Measurements from ENCODE around the gene MEI1.

MEI1 gene

DNA sequence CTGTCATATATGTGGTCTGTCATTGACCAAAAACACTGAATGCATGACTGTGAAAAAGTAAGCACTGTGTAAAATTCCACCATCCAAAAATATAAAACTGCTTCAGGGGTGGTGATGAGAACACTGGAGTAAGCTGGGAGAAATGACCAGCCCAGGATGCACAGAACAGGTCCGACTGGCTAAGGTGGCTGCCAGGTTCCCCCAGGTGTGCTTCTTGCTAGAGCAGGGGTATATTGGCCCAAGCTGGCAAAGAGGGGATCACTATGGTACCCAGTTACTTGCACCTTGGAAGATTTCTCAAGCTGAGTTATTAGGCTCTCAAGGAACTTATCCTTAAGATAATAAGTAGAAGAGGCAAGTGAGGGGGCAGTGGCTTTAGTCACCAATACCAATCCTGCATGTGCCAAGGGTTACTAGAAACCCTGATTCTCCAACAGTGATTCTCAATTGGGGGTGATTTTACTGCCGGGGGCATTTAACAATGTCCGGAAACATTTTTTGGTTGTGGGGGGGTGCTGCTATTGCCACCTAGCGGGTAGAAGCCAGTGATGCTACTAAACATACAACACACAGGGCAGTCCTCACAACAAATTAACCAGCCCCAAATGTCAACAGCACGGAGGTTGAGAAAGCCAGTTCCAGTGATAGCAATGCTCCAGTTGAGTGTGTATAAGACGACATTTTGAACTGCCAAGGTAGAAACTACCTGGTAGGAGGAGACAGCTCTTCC, 26.4 kb upstream of the MEI1 start:
- Histone ChIP-seq H3K9me3 (ENCODE audit: control insufficient read depth, insufficient read depth, low read length) (no peaks in the 10 kb centered on the region), H3K79me2 (ENCODE audit: control insufficient read depth, low read length) (peaks cover 59% of the 10 kb centered on the region), H3K4me2 (ENCODE audit: low read length) (no peak overlapping the region), H3K9me2 (replicated peaks; ENCODE audit: control insufficient read depth, low read length) (no peaks in the 10 kb centered on the region), H3K27ac (ENCODE audit: low read depth, low read length) (0 out of 2 replicates have a peak overlapping the region, but pooled peaks have one; percentile 7), H3K36me3 (ENCODE audit: control insufficient read depth, low read length) (peaks cover 60% of the 10 kb centered on the region), H3K27me3 (ENCODE audit: control insufficient read depth, low read length) (no peaks in the 10 kb centered on the region), H3K4me3 (ENCODE audit: low read length) (no peak overlapping the region), H4K20me1 (ENCODE audit: control insufficient read depth, insufficient read depth, low read depth, low read length) (0 out of 2 replicates have a peak, but pooled peaks cover 3% of the 10 kb centered on the region), H3K4me1 (ENCODE audit: control insufficient read depth, low read length) (peaks cover under 1% of the 10 kb centered on the region; the same call in 1 of the 2 replicates), H3F3A (ENCODE audit: control insufficient read depth, insufficient read depth) (peaks cover 8% of the 10 kb centered on the region)
- TF ChIP-seq, protein P1, sequence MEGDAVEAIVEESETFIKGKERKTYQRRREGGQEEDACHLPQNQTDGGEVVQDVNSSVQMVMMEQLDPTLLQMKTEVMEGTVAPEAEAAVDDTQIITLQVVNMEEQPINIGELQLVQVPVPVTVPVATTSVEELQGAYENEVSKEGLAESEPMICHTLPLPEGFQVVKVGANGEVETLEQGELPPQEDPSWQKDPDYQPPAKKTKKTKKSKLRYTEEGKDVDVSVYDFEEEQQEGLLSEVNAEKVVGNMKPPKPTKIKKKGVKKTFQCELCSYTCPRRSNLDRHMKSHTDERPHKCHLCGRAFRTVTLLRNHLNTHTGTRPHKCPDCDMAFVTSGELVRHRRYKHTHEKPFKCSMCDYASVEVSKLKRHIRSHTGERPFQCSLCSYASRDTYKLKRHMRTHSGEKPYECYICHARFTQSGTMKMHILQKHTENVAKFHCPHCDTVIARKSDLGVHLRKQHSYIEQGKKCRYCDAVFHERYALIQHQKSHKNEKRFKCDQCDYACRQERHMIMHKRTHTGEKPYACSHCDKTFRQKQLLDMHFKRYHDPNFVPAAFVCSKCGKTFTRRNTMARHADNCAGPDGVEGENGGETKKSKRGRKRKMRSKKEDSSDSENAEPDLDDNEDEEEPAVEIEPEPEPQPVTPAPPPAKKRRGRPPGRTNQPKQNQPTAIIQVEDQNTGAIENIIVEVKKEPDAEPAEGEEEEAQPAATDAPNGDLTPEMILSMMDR (IDR thresholded peaks at IDR 0.05; ENCODE audit: low read depth, low read length, poor library complexity, severe bottlenecking), result peak; percentile 79
- no peak for TF ChIP-seq EZH2phosphoT487 (IDR thresholded peaks at IDR 0.05; ENCODE audit: borderline replicate concordance, low read length)

DNA sequence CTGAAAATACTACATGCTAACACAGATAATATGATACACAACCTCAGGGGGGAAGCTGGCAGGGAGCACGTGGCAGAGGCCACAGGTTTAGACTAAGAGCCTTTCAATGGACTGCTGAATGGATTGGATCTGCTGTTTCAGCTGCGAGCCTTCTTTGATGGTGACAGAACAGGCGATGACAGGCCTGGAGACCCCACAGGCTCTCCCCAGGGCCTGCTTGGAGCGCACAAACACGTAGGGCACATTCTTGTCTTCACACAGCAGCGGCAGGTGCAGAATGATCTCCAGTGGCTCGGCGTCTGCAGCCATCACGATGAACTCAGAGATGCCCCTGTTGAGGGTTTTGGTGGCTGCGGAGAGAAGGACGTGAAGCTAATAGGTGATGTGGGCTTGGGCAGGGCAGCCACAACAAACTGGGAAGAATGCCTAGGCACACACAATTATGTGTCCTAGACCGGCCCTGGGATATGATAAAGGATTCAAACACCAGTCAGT, 24.4 kb upstream of the MEI1 start:
- TF ChIP-seq, protein P1 (IDR thresholded peaks at IDR 0.05; ENCODE audit: low read depth, low read length, poor library complexity, severe bottlenecking), result no peak
- no peak for TF ChIP-seq EZH2phosphoT487 (IDR thresholded peaks at IDR 0.05; ENCODE audit: borderline replicate concordance, low read length)

DNA sequence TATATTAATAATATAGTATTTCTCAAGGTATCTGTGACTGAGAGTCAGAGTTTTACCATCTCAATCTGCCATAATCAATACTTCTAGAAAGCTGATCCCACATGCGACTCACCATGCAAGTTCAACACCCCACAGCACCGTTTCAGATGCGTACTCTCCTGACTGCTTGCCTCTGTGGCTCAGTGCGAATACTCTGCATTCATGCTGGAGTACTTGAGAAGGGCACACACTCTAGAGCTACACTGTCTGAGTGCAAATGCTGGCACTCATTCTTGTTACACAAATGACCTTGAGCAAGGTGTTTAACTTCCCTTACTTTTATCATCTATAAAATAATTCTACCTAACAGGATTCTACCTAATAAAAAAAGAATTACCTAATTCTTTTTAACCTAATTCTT, 23.2 kb upstream of the MEI1 start:
- no peaks in the 10 kb centered on the region for H3K27me3 ChIP-seq (ENCODE audit: control insufficient read depth, low read length)
- TF ChIP-seq EZH2phosphoT487 (IDR thresholded peaks at IDR 0.05; ENCODE audit: borderline replicate concordance, low read length), result no peak
- TF ChIP-seq, protein P1 (IDR thresholded peaks at IDR 0.05; ENCODE audit: low read depth, low read length, poor library complexity, severe bottlenecking), result no peak
- peaks cover 86% of the 10 kb centered on the region for H3K79me2 ChIP-seq (ENCODE audit: control insufficient read depth, low read length)
- H3K27ac ChIP-seq (ENCODE audit: low read depth, low read length), result no peak overlapping the region
- no peaks in the 10 kb centered on the region for H3K9me2 ChIP-seq (replicated peaks; ENCODE audit: control insufficient read depth, low read length)
- H4K20me1 ChIP-seq (ENCODE audit: control insufficient read depth, insufficient read depth, low read depth, low read length), result peaks cover 18% of the 10 kb centered on the region; the same call in 1 of the 2 replicates
- peaks cover 7% of the 10 kb centered on the region for H3K4me1 ChIP-seq (ENCODE audit: control insufficient read depth, low read length)
- H3K4me3 ChIP-seq (ENCODE audit: low read length), result no peak overlapping the region
- peaks cover 6% of the 10 kb centered on the region for H3F3A ChIP-seq (ENCODE audit: control insufficient read depth, insufficient read depth)
- no peak overlapping the region for H3K4me2 ChIP-seq (ENCODE audit: low read length)
- H3K36me3 ChIP-seq (ENCODE audit: control insufficient read depth, low read length), result peaks cover 84% of the 10 kb centered on the region
- no peaks in the 10 kb centered on the region for H3K9me3 ChIP-seq (ENCODE audit: control insufficient read depth, insufficient read depth, low read length)

More for the DNA sequence above, 24.4 kb upstream of the MEI1 start:
- H3K27ac ChIP-seq (ENCODE audit: low read depth, low read length), result no peak overlapping the region
- no peaks in the 10 kb centered on the region for H3K4me1 ChIP-seq (ENCODE audit: control insufficient read depth, low read length)
- H3K79me2 ChIP-seq (ENCODE audit: control insufficient read depth, low read length), result peaks cover 78% of the 10 kb centered on the region
- H4K20me1 ChIP-seq (ENCODE audit: control insufficient read depth, insufficient read depth, low read depth, low read length), result peaks cover 7% of the 10 kb centered on the region; the same call in 1 of the 2 replicates
- no peaks in the 10 kb centered on the region for H3K9me3 ChIP-seq (ENCODE audit: control insufficient read depth, insufficient read depth, low read length)
- peaks cover 8% of the 10 kb centered on the region for H3F3A ChIP-seq (ENCODE audit: control insufficient read depth, insufficient read depth)
- H3K36me3 ChIP-seq (ENCODE audit: control insufficient read depth, low read length), result peaks cover 75% of the 10 kb centered on the region
- no peaks in the 10 kb centered on the region for H3K9me2 ChIP-seq (replicated peaks; ENCODE audit: control insufficient read depth, low read length)
- no peak overlapping the region for H3K4me2 ChIP-seq (ENCODE audit: low read length)
- H3K27me3 ChIP-seq (ENCODE audit: control insufficient read depth, low read length), result no peaks in the 10 kb centered on the region
- H3K4me3 ChIP-seq (ENCODE audit: low read length), result no peak overlapping the region

Measured in DOHH2 (cell line).